DMS79 treated with DMSO at 0.1 percent for 48 hours (cell line): ENCODE results near the gene AGPAT2.
"Not testable (repeated sequence)": the region's sequence is repeated elsewhere in the genome, so short reads cannot be mapped to it uniquely, and the experiment has no call there.

Experiments used
- DNase-seq: peaks from one replicate; lab custom pipeline; 2025; lab: John Stamatoyannopoulos, UW

Gene AGPAT2

DNA sequence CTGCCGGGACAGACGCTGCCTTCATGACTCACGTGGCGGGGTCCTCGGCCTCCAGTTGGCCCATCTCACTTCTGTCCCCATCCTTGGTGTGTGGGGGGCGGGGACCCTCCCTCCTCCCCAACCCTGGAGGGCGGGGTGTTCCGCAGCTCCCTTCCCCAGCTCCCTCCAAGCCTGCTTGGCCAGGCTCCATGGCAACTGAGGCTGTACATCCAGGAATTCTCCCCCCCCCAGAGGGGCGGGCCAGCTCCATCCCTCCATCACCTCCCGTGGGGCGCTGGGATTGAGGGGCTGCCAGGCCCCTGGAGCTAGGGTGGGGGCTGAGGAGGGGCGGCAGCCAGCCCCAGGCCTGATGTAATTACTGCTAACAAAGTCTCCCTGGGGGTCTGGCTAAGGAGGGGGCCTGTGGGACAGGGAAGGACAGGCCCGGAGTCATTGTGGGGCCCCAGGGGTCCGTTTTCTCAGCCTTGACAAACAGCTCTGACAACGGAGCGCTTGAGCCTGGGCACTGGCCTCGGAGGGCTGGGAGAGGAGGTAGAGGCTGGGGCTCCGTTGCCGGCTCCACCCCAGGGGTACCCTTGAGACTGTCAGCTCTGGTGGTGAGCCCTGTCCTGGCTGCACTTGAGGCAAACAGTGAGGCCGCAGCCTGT lies 33.1 kb upstream of the AGPAT2 start:
- no peak for DNase-seq

- DNase-seq = no peak
These were observed 32.1 kb upstream of the AGPAT2 start for GRCh38 chr9:136719195-136719880.

DNA sequence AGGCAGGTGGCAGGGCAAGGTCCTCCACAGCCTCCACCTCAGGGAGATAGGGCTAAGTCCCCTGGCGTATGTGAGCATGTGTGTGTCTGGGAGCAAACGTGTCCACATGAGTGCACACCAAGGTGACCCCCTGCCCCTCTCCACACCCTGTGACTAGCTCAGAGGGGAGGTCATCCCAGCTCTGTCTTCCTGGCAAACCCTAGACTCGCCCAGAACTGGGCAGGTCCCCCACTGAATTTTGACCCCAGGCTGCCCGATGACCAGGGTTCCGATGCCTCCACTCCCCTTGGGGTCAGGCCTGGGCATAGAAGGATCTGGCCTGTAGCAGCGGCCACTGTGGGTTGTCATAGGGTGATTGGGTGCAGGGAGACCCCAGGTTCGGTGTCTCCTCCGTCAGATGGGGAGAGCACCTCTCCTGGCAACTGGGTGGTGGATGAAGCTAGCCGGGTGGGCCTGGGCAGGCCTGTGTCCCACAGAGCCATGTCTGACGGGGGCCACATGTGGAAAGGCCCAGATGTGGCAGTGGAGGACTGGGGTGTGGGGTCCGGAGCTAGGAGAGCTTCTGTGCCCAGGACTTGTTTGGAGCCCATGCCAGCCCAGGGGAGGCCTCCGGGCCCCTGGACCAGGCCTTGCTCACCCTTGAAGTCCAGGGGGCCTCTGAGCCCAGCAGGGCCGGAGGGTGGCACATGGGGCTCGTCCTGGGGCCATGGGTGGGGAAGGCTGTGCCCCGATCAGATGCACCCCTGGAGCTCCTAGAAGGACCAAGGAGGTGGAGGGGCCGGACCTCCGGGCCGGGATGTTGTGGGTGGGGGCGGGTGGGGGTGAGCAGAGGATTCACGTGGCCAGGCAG lies 31.3 kb upstream of the AGPAT2 start:
- DNase-seq = no peak

DNA sequence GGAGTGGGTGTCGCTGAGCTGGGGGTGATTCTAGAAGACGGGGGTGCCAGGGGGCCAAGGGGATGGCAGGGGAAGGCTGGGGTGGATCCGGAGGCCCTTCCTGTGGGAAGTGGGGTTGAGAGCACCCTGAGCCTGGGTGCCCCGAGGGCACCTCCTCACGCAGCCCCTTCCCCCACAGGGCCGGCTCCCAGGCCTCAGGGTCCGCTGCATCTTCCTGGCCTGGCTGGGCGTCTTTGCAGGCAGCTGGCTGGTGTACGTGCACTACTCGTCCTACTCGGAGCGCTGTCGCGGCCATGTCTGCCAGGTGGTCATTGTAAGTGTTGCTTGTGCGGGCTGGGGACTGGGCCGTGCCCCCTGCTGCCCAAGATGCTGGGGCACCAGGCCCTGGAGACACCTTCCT lies 30.1 kb upstream of the AGPAT2 start:
- DNase-seq = no peak

GRCh38 chr9:136714893-136715274 lies 27.6 kb upstream of the AGPAT2 start:
- DNase-seq = no peak

DNA sequence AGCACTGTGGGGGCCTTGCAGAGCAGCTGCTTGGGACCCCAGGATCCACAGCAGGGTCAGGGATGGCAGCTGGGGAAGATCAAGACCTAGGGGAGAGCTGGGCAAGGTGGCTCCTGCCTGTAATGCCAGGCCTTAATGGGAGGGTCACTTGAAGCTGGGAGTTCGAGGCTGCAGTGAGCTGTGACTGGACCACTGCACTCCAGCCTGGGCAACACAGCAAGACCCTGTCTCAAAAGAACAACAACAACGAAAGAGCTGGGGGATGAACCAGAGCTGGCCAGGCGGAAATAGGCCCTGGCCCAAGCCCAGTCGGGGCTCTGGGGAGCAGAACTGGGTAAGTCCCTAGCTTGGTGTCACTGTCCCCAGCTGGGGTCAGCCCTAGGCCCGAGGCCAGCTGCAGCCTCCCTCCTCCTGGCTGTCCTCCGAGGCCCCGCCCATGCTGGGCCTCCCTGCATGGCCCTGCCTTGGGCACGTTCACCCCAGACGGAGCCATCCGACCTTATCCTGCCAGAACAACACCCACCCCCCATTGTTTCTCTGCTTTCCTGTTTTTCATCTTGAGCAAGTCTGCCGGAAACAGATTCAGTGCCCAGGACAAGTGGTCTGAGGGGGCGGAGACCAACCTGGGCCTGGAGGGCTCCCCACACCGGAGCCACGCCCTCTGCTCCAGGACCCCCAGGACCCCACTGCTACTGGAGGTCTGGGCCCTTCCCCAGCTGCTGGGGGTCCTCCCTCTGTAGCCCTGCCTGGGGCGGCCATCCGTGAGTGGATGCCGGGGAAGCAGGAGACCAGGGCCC lies 27.0 kb upstream of the AGPAT2 start:
- no peak for DNase-seq

DNA sequence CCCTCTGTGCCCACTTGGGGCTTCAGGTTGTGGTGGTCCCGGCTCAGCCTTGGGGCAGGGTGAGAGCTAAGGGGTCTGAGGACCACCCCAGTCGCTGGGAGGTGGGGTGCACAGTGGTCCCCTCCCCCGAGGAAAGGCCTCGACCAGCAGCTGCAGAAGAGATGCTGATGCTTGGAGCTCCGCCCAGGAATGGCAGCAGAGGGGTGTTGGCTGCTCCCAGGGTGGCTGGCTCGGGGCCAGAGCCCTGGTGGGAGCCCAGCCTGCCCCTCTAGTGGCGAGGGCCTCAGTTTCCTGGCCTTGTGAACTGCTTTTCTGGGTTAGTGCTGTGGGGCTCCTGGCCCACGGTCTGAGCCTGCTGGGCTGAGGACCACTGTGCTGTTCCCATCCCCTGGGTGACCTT lies 26.3 kb upstream of the AGPAT2 start:
- peak; percentile 32 for DNase-seq

DNA sequence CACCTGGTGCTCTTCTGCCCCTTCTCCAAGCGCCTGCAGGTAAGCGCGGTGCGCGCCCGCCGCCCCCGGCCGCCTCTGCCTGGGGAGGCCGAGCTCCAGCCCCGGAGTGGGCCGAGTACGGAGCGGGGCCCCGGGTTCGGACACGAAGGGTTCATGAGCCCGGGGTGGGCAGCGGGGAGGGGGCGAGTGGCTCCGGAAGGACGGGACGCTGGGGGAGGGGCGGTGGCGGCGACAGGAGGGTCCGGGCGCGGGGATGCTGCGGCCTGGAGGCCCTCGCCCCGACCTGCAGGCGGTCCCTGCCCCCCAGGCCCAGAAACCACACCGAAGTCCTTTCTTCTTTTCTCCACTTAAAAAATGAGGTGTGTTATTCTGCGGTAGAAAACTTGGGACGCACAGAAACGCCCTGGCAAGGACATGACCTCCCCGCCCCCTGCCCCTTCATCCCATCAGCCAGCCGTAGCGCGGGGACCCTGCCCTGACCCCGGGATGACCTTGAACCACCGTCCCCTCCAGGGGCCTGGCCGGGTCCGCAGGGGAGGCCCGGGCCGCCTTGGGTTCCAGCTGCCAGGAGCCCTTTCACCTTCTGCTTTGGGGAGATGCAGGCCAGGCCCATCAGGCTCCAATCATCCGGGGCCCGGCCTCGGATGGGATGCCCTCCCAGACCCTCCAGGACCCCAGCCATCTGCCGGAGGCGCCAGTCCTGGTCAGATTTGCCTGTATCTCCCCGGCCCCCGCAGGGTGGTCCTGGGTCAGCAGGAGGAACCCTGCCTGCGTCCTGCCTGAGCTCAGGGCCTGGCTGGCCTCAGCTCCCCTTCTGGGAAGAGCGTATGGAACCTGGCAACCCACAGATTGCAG lies 25.7 kb upstream of the AGPAT2 start:
- no peak for DNase-seq

- DNase-seq = no peak
These were observed 24.8 kb upstream of the AGPAT2 start, which contains the start of gene DIPK1B for GRCh38 chr9:136711751-136712689. Gene DIPK1B (plus strand): TSS chr9:136712572. CDS start chr9:136712666, 94 bp downstream.

DNA sequence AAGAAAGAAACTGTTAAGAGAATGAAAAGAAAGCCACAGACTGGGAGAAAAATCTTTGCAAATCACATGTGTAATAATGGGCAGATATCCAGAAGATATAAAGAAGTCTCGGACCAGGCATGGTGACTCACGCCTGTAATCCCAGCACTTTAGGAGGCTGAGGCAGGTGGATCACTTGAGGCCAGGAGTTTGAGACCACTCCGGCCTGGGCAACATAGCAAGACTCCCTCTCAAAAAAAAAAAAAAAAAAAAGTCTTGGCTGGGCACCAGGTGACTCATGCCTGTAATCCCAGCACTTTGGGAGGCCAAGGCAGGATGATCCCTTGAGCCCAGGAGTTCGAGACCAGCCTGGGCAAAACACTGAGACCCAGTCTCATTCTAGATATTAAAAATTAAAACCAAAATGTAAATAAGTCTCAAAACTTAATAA lies 24.0 kb upstream of the AGPAT2 start:
- not testable (repeated sequence) for DNase-seq

- DNase-seq = no peak
These were observed 23.3 kb upstream of the AGPAT2 start for GRCh38 chr9:136710543-136710942.

DNA sequence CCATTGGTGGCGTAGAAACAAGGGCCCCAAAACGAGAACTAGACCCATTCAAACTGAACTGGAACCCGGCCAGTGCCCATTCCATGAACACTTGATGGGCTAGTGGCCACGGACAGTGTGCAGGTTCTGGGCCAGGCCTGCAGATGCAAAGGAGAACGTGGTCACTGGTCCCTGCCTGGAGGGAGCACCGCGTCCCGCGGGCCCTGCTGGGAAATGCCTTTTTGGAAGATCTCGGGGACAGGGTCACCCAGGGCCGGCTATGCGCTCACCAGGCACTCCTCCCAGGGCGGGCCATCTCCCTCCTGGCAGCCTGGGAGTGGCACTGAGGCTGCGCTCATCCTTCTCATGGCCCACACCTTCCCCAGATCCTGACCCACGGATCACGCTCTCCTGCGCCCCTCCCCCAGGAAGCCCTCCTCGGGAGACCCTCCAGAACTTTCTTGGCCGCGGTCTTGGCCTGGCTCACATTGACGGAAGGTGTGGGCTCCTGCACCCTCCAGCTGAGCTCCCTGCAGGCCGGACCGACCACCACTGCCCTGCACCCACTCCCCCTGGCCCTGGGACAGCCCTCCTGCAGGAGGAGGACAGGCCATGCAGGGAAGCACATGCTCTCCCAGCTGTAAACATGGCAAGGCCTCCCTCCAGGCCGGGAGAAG lies 22.3 kb upstream of the AGPAT2 start:
- DNase-seq = no peak

- no peak for DNase-seq
These were observed 20.7 kb upstream of the AGPAT2 start for GRCh38 chr9:136707849-136708517.

GRCh38 chr9:136707011-136707410 lies 19.8 kb upstream of the AGPAT2 start:
- no peak for DNase-seq

- no peak for DNase-seq
These were observed 18.3 kb upstream of the AGPAT2 start for GRCh38 chr9:136705564-136705963.

DNA sequence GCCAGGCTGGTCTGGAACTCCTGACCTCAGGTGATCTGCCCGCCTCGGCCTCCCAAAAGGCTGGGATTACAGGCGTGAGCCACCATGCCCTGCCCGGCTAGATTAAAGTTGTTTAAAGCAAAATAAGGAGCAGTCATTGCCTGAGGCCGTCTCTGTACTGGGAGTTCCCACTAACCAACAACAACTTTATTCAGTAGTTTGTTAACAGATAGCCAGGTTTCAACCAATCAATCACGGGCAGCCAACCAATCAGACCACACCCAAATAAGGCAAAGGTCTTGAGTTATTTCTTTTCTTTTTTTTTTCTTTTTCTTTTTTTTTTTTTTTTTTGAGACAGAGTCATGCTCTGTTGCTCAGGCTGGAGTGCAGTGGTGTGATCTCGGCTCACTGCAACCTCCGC lies 17.5 kb upstream of the AGPAT2 start:
- not testable (repeated sequence) for DNase-seq

DNA sequence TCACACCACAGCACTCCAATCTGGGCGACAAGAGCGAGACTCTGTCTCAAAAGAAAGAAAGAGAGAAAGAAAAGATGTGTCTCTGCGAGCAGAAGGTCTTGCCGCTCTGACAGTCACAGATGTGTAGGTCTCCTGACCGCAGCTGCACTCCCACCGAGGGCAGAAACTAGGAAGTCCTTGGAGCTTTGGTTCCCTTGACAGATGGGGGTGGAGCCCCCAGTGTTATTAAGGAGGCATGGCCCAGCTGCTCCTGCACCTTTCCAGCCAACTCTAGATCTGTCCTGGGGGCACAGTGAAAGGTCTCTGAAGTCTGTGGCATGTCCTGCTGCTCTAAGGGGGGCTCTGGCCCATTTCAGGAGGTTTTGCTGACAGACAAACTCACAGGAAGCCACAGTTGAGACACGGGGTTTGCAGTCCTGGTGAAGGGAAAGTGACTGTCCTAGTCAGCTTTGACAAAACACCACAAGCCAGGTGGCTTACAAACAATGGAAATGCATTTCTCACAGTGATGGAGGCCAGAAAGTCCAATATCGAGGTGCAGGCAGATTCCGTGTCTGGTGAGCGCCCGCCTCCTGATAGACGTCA lies 16.1 kb upstream of the AGPAT2 start:
- DNase-seq = no peak

DNA sequence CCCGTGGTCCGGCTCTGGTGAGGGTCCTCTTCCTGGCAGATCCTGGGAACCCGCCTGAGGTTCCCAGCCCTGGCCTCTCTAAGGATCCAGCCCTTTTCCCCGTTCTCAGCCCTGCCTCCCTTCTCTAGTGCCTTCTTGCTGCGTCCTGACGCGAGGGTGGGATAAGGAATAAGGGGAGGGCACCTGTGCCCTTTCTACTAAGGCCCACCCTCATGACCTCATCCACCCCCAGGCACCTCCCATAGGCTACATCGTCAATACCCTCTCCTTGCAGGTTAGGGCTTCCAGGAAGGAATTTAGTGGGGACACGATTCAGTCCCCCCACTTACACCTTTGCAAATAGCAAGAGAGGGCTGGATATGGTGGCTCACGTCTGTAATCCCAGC lies 14.4 kb upstream of the AGPAT2 start:
- DNase-seq = no peak
